Measurements from ENCODE around the gene PRPF40B.

DNA sequence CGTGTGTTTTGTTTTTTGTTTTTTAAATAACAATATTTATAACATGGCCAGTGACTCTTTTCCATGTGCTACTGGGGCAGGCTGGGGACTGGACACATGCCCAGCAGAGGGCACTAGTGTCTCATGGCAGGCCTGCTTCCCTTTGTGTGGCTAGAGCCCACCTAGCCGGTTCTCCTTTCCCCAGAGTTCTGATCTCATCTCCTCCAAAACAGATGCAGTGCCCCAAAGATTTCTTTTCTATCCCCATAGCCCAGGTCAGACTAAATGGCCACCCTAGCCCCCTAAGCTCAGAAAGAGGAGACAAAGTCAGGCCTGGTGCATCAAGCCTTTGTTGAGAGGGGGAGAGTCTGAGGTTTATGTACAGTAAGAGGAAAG, 21.2 kb downstream of the PRPF40B start:
- TF ChIP-seq, protein P1, sequence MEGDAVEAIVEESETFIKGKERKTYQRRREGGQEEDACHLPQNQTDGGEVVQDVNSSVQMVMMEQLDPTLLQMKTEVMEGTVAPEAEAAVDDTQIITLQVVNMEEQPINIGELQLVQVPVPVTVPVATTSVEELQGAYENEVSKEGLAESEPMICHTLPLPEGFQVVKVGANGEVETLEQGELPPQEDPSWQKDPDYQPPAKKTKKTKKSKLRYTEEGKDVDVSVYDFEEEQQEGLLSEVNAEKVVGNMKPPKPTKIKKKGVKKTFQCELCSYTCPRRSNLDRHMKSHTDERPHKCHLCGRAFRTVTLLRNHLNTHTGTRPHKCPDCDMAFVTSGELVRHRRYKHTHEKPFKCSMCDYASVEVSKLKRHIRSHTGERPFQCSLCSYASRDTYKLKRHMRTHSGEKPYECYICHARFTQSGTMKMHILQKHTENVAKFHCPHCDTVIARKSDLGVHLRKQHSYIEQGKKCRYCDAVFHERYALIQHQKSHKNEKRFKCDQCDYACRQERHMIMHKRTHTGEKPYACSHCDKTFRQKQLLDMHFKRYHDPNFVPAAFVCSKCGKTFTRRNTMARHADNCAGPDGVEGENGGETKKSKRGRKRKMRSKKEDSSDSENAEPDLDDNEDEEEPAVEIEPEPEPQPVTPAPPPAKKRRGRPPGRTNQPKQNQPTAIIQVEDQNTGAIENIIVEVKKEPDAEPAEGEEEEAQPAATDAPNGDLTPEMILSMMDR (IDR thresholded peaks at IDR 0.05; ENCODE audit: insufficient read depth, low read length, poor library complexity, severe bottlenecking), result peak; percentile 93
- TF ChIP-seq EZH2phosphoT487 (conservative IDR thresholded peaks at IDR 0.05; ENCODE audit: low read length), result no peak
